ENCODE data around the gene CDH20. TPM values are rescaled to one million over a fixed set of nuclear protein-coding genes. Genes with fewer than 3 reads are reported as not detected.

CDH20 gene
- total RNA-seq, 1 donor from 2014 or later: not detected

DNA sequence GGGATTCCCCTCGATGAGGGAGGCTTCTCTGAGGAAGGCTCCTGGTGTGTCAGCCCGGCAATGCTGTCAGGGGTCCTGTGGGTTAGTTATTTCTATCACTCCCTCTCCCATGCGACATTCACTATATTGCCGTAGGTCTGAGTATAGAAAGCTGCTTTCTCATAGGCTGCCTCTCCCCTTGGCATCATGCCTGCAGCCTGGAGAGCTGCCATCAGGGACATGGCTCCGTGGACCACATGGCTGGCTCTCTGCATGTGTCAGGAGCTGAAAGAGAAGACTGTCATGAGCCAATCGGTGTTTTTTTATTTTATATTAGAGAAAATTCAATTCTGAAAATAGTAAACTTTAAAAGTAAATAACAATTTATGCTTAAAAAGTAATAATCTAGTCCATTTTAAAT is 198.0 kb downstream of the CDH20 start:
- no peaks in the 10 kb centered on the region for H3K36me3 ChIP-seq (ENCODE audit: control insufficient read depth, insufficient read depth, low read length)
- no peak for DNase-seq (ENCODE audit: low read depth)
- TF ChIP-seq, protein P1, sequence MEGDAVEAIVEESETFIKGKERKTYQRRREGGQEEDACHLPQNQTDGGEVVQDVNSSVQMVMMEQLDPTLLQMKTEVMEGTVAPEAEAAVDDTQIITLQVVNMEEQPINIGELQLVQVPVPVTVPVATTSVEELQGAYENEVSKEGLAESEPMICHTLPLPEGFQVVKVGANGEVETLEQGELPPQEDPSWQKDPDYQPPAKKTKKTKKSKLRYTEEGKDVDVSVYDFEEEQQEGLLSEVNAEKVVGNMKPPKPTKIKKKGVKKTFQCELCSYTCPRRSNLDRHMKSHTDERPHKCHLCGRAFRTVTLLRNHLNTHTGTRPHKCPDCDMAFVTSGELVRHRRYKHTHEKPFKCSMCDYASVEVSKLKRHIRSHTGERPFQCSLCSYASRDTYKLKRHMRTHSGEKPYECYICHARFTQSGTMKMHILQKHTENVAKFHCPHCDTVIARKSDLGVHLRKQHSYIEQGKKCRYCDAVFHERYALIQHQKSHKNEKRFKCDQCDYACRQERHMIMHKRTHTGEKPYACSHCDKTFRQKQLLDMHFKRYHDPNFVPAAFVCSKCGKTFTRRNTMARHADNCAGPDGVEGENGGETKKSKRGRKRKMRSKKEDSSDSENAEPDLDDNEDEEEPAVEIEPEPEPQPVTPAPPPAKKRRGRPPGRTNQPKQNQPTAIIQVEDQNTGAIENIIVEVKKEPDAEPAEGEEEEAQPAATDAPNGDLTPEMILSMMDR (IDR thresholded peaks at IDR 0.05; ENCODE audit: insufficient read depth, low read length, poor library complexity, severe bottlenecking): no peak
- no peaks in the 10 kb centered on the region for H3K27me3 ChIP-seq (ENCODE audit: control insufficient read depth, insufficient read depth, low read length)
- no peak overlapping the region for H3K4me3 ChIP-seq (ENCODE audit: low read depth, low read length)

- no peaks in the 10 kb centered on the region for H3K27me3 ChIP-seq (ENCODE audit: control insufficient read depth, insufficient read depth, low read length)
- TF ChIP-seq, protein P1 (IDR thresholded peaks at IDR 0.05; ENCODE audit: insufficient read depth, low read length, poor library complexity, severe bottlenecking): no peak
- no peak for DNase-seq (ENCODE audit: low read depth)
- no peaks in the 10 kb centered on the region for H3K36me3 ChIP-seq (ENCODE audit: control insufficient read depth, insufficient read depth, low read length)
- no peak overlapping the region for H3K4me3 ChIP-seq (ENCODE audit: low read depth, low read length)
Observed at GRCh38 chr18:61531891-61532290, 198.7 kb downstream of the CDH20 start.

DNA sequence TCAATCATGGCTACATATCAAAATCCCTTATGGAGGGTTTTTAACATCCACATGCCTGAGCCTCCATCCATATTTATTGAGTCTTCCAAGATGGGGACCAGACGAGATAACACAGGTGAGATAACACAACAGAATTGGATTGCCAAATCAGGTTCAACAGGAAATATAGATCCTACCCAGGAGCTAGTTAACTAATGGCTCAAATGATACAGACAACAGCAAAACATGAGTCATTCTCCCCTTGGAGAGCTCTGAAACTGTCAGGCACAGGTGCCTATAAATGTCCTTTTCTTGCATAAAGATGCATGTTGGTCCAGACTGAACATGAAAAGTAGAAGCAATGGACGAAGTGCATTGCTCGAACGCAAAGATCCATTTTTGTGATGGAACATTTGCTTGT is 202.2 kb downstream of the CDH20 start:
- no peak for DNase-seq (ENCODE audit: low read depth)
- no peaks in the 10 kb centered on the region for H3K27me3 ChIP-seq (ENCODE audit: control insufficient read depth, insufficient read depth, low read length)
- H3K4me3 ChIP-seq (ENCODE audit: low read depth, low read length): no peak overlapping the region
- TF ChIP-seq, protein P1 (IDR thresholded peaks at IDR 0.05; ENCODE audit: insufficient read depth, low read length, poor library complexity, severe bottlenecking): no peak
- H3K36me3 ChIP-seq (ENCODE audit: control insufficient read depth, insufficient read depth, low read length): no peaks in the 10 kb centered on the region

DNA sequence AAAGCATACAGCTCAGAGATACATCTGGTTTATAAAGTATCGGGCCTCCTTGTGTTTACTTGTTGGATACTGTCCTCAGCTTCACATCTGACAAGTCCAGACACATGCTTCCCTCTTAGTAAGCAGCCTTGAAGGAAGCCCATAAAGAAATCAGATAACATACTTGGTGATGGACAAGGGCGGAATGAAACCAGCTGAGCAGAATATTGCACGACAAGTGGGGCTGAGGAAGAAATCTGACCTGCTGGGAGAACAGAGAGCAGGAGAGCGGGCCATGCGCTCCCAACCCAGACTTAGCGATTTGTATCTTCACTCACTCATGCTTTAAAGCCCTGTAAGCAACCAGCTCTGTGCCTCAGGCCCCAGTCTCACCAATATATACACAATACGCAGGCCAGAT is 208.4 kb downstream of the CDH20 start:
- no peaks in the 10 kb centered on the region for H3K27me3 ChIP-seq (ENCODE audit: control insufficient read depth, insufficient read depth, low read length)
- TF ChIP-seq, protein P1 (IDR thresholded peaks at IDR 0.05; ENCODE audit: insufficient read depth, low read length, poor library complexity, severe bottlenecking): no peak
- no peaks in the 10 kb centered on the region for H3K36me3 ChIP-seq (ENCODE audit: control insufficient read depth, insufficient read depth, low read length)
- no peak overlapping the region for H3K4me3 ChIP-seq (ENCODE audit: low read depth, low read length)
- DNase-seq (ENCODE audit: low read depth): no peak

DNA sequence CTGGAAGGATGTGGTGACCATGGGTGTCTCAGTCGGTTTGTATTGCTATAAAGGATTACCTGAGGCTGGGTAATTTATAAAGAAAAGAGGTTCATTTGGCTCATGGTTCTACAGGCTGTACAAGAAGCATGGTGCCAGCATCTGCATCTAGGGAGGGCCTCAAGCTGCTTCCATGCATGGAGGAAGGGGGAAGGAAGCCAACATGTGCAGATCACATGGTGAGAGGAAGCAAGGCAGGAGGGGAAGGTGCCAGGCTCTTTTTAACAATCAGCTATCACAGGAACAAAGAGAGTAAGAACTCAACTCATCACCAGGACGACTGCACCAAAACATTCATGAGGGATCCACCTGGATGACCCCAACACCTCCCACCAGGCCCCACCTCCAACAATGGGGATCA is 209.4 kb downstream of the CDH20 start:
- no peak overlapping the region for H3K4me3 ChIP-seq (ENCODE audit: low read depth, low read length)
- no peak for DNase-seq (ENCODE audit: low read depth)
- H3K36me3 ChIP-seq (ENCODE audit: control insufficient read depth, insufficient read depth, low read length): no peaks in the 10 kb centered on the region
- no peaks in the 10 kb centered on the region for H3K27me3 ChIP-seq (ENCODE audit: control insufficient read depth, insufficient read depth, low read length)
- TF ChIP-seq, protein P1 (IDR thresholded peaks at IDR 0.05; ENCODE audit: insufficient read depth, low read length, poor library complexity, severe bottlenecking): no peak

DNA sequence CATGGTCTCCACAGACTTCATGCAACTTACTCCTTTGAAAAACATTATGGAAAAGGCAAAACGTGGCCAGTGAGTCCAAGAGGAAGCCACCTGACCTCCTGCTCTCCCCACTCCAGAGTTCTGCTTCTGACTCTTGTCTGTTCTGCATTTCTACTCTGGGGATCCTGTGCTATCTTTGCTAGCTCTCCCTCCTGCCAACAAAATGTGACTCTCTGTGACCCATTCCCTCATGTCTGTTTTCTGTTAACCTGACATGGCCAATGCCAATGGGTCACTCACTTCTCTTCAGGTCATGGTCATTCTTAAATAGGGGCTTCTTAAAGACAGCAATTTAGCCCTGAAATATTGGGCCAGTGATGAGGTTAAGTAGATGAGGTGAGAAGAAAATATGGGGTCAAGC is 210.3 kb downstream of the CDH20 start:
- no peak for DNase-seq (ENCODE audit: low read depth)
- H3K4me3 ChIP-seq (ENCODE audit: low read depth, low read length): no peak overlapping the region
- no peaks in the 10 kb centered on the region for H3K27me3 ChIP-seq (ENCODE audit: control insufficient read depth, insufficient read depth, low read length)
- H3K36me3 ChIP-seq (ENCODE audit: control insufficient read depth, insufficient read depth, low read length): no peaks in the 10 kb centered on the region
- TF ChIP-seq, protein P1 (IDR thresholded peaks at IDR 0.05; ENCODE audit: insufficient read depth, low read length, poor library complexity, severe bottlenecking): no peak

Data from kidney epithelial cell (primary cell).